Mesendoderm (in vitro differentiated cells): ENCODE measurements around the gene MACROD2.

ENCODE experiments used
- DNase-seq: peaks from one replicate; pipeline ENCODE4 v3.0.0; 2013
- H2AK5ac ChIP-seq: 2 replicates; pipeline ENCODE4 v1.6.1; 2013; ENCODE audit warnings: low read length, inconsistent platforms
- H2BK120ac ChIP-seq: 2 replicates; pipeline ENCODE4 v1.6.1; 2013; ENCODE audit warnings: low read depth, mild to moderate bottlenecking, low read length, moderate library complexity, mixed read lengths
- H2BK15ac ChIP-seq: replicated peaks from 2 replicates; pipeline ENCODE4 v1.6.1; 2013; ENCODE audit warnings: low read depth, mild to moderate bottlenecking, moderate library complexity
- H2BK5ac ChIP-seq: 2 replicates; pipeline ENCODE4 v1.6.1; 2013; ENCODE audit warnings: low read length, inconsistent platforms
- H3K18ac ChIP-seq: 2 replicates; pipeline ENCODE4 v1.6.1; 2013; ENCODE audit warnings: mild to moderate bottlenecking, low read length, mixed read lengths
- H3K23ac ChIP-seq: one replicate; pipeline ENCODE4 v1.6.1; 2013; ENCODE audit warnings: low read length
- H3K27ac ChIP-seq: 2 replicates; pipeline ENCODE4 v1.5.1; 2013; ENCODE audit warnings: low read depth, mild to moderate bottlenecking, inconsistent platforms, low read length, moderate library complexity
- H3K27me3 ChIP-seq: 2 replicates; pipeline ENCODE4 v1.6.1; 2013; ENCODE audit warnings: low read length, control low read depth, mild to moderate bottlenecking, inconsistent platforms; ENCODE audit not compliant: insufficient read depth, poor library complexity
- H3K36me3 ChIP-seq: 2 replicates; pipeline ENCODE4 v1.6.1; 2013; ENCODE audit warnings: low read length, inconsistent platforms; ENCODE audit not compliant: control insufficient read depth, insufficient read depth
- H3K4ac ChIP-seq: one replicate; pipeline ENCODE4 v1.6.1; 2013; ENCODE audit warnings: low read depth, mild to moderate bottlenecking, low read length, moderate library complexity
- H3K4me1 ChIP-seq: 2 replicates; pipeline ENCODE4 v1.6.1; 2013; ENCODE audit warnings: low read depth, low read length, inconsistent platforms; ENCODE audit not compliant: control insufficient read depth
- H3K4me2 ChIP-seq: 2 replicates; pipeline ENCODE4 v1.6.1; 2013; ENCODE audit warnings: low read length
- H3K4me3 ChIP-seq: 2 replicates; pipeline ENCODE4 v1.5.1; 2013; ENCODE audit warnings: mild to moderate bottlenecking, low read length
- H3K56ac ChIP-seq: one replicate; pipeline ENCODE4 v1.6.1; 2013; ENCODE audit warnings: low read length
- H3K79me1 ChIP-seq: 2 replicates; pipeline ENCODE4 v1.6.1; 2013; ENCODE audit warnings: low read length, inconsistent platforms
- H3K79me2 ChIP-seq: 2 replicates; pipeline ENCODE4 v1.6.1; 2013; ENCODE audit warnings: mild to moderate bottlenecking, low read length; ENCODE audit not compliant: control insufficient read depth, insufficient read depth
- H3K9ac ChIP-seq: 2 replicates; pipeline ENCODE4 v1.6.1; 2013; ENCODE audit warnings: low read length, inconsistent platforms
- H4K5ac ChIP-seq: one replicate; pipeline ENCODE4 v1.6.1; 2013; ENCODE audit warnings: low read length
- H4K8ac ChIP-seq: one replicate; pipeline ENCODE4 v1.6.1; 2013; ENCODE audit warnings: low read depth, mild to moderate bottlenecking, control low read depth, low read length, moderate library complexity
- WGBS: extraction: QIAGEN DNeasy Blood & Tissue Kit; methylation state at CpG from one replicate; pipeline ENCODE4 v1.1.7; 2013; ENCODE audit warnings: low lambda C conversion rate, missing lambda C conversion rate; ENCODE audit not compliant: insufficient coverage; ENCODE audit errors: extremely low coverage; 5-methylcytosine and 5-hydroxymethylcytosine counted together

Gene MACROD2

DNA sequence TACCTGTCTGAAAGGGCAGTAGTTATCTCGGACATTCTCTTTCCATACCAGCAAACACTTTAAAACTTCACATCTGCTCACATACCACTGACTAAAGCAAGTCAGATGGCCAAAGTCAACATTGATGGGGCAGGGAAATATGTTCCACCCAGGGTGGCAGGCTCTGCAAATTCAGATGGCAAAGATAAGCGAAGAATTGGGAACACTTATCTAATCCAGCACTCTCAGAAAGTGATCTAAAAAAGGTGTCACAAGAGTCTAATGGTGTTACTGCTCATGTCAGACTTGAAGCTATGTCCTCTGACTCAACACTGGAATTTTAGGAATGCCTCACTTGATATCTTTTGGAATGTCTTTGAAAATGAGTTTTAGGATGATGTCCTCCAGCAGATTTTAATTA is 1491.7 kb downstream of the MACROD2 start:
- no CpG with 5 or more reads among the region's 2 CpGs for WGBS
- H3K18ac ChIP-seq: no peak overlapping the region
- no peak overlapping the region for H3K56ac ChIP-seq
- no peak overlapping the region for H4K8ac ChIP-seq
- H3K9ac ChIP-seq: no peak overlapping the region
- no peak overlapping the region for H2BK5ac ChIP-seq
- H2BK15ac ChIP-seq: no peak overlapping the region
- H2BK120ac ChIP-seq: no peak overlapping the region
- H3K27me3 ChIP-seq: no peaks in the 10 kb centered on the region
- no peak overlapping the region for H2AK5ac ChIP-seq
- H3K79me2 ChIP-seq: no peaks in the 10 kb centered on the region
- no peak overlapping the region for H3K23ac ChIP-seq
- H3K79me1 ChIP-seq: no peaks in the 10 kb centered on the region
- no peak overlapping the region for H3K4me2 ChIP-seq
- H3K27ac ChIP-seq: peak overlapping the region; percentile 22
- H3K4ac ChIP-seq: no peak overlapping the region
- H4K5ac ChIP-seq: no peak overlapping the region
- DNase-seq: peak; percentile 95
- no peaks in the 10 kb centered on the region for H3K36me3 ChIP-seq
- H3K4me1 ChIP-seq: peaks cover 11% of the 10 kb centered on the region
- H3K4me3 ChIP-seq: no peak overlapping the region

DNA sequence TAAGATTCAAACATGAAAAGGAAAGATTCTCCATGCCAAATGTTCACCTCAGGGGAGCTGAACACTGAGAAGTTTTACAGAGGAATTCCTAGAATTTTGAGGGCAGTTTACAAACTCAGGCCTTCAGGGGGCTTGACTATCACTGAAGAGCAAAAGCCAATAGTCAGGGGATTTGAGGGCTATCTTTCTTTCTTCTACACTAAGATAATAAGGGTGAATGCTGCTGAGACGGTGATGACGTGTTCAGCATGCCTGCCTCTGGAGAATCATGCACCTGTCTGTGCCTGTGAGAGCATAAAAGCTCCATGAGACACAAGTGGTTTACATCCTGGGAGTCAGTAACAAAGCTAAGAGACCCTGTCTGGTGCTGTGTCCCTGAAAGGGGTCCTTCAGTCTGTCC is 1492.4 kb downstream of the MACROD2 start:
- H3K23ac ChIP-seq: peak overlapping the region; percentile 37
- H2BK5ac ChIP-seq: peak overlapping the region; percentile 62
- no peaks in the 10 kb centered on the region for H3K79me1 ChIP-seq
- H4K5ac ChIP-seq: no peak overlapping the region
- peaks cover 11% of the 10 kb centered on the region for H3K4me1 ChIP-seq
- H3K4ac ChIP-seq: peak overlapping the region; percentile 95
- no peak overlapping the region for H3K56ac ChIP-seq
- no peak overlapping the region for H2BK120ac ChIP-seq
- H2BK15ac ChIP-seq: no peak overlapping the region
- H4K8ac ChIP-seq: no peak overlapping the region
- H3K9ac ChIP-seq: no peak overlapping the region
- H3K27me3 ChIP-seq: no peaks in the 10 kb centered on the region
- peak overlapping the region; percentile 1 for H3K18ac ChIP-seq
- DNase-seq: peak; percentile 78
- H3K4me2 ChIP-seq: no peak overlapping the region
- no CpG with 5 or more reads among the region's 2 CpGs for WGBS
- H2AK5ac ChIP-seq: no peak overlapping the region
- H3K4me3 ChIP-seq: no peak overlapping the region
- peak overlapping the region; percentile 25 for H3K27ac ChIP-seq
- no peaks in the 10 kb centered on the region for H3K36me3 ChIP-seq
- no peaks in the 10 kb centered on the region for H3K79me2 ChIP-seq

DNA sequence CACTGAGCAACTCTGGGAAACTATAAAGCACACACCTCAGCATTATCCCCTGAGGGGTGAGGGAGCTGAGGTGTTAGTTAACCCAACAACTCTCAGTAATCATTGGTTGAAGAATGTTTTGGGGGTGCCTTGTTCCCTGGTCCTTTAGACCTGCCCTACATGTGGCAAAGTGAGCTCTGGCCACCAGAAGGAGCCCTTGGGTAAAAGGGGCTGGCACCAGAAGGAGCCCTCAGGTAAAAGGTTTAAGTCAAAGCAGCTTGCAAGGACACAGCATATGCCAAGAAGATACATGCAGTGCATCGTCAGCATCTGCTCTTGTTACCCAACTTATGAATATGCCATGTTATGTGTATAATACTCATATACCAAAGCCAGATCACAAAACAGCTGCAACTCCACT is 1496.3 kb downstream of the MACROD2 start:
- Histone ChIP-seq H2BK5ac (no peak overlapping the region), H3K9ac (no peak overlapping the region), H3K79me1 (no peaks in the 10 kb centered on the region), H3K27me3 (no peaks in the 10 kb centered on the region), H3K4ac (no peak overlapping the region), H3K79me2 (no peaks in the 10 kb centered on the region), H3K4me3 (no peak overlapping the region), H2BK15ac (no peak overlapping the region), H3K27ac (no peak overlapping the region), H3K23ac (no peak overlapping the region), H2AK5ac (no peak overlapping the region), H4K8ac (no peak overlapping the region), H3K4me2 (no peak overlapping the region), H2BK120ac (no peak overlapping the region), H4K5ac (no peak overlapping the region), H3K4me1 (peaks cover 7% of the 10 kb centered on the region), H3K36me3 (no peaks in the 10 kb centered on the region), H3K56ac (no peak overlapping the region), H3K18ac (no peak overlapping the region)
- WGBS: no CpG with 5 or more reads among the region's 1 CpG
- DNase-seq: peak; percentile 61

DNA sequence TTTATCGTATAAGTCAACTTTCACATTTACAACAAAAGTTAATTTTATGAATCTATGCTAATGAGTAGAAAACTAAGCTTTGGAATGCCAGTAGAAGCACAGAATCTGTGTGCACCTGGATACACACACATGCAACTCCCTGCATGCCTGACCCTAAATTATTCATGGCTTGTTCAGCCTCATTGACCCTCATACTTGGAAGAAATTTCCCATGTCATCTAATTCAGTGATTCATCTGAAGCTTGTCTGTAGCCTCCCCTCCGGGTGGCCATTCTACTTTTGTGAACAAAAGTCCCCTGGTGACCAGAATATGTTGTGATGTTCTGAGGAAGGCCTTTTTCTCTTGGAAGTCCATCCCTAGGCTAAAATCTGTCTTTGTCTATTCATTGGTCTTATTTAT is 1499.5 kb downstream of the MACROD2 start:
- H2BK5ac ChIP-seq: no peak overlapping the region
- no peaks in the 10 kb centered on the region for H3K36me3 ChIP-seq
- H2BK15ac ChIP-seq: no peak overlapping the region
- H3K27me3 ChIP-seq: no peaks in the 10 kb centered on the region
- no peak overlapping the region for H4K8ac ChIP-seq
- no peak overlapping the region for H2BK120ac ChIP-seq
- H3K23ac ChIP-seq: no peak overlapping the region
- no peak overlapping the region for H3K9ac ChIP-seq
- H3K18ac ChIP-seq: no peak overlapping the region
- H2AK5ac ChIP-seq: no peak overlapping the region
- H3K4me1 ChIP-seq: peaks cover 1% of the 10 kb centered on the region
- no peak for DNase-seq
- WGBS: no CpG with 5 or more reads among the region's 2 CpGs
- H3K4me3 ChIP-seq: no peak overlapping the region
- no peak overlapping the region for H3K27ac ChIP-seq
- H4K5ac ChIP-seq: no peak overlapping the region
- H3K4ac ChIP-seq: peak overlapping the region; percentile 26
- H3K79me2 ChIP-seq: no peaks in the 10 kb centered on the region
- H3K4me2 ChIP-seq: no peak overlapping the region
- H3K56ac ChIP-seq: no peak overlapping the region
- H3K79me1 ChIP-seq: no peaks in the 10 kb centered on the region

DNA sequence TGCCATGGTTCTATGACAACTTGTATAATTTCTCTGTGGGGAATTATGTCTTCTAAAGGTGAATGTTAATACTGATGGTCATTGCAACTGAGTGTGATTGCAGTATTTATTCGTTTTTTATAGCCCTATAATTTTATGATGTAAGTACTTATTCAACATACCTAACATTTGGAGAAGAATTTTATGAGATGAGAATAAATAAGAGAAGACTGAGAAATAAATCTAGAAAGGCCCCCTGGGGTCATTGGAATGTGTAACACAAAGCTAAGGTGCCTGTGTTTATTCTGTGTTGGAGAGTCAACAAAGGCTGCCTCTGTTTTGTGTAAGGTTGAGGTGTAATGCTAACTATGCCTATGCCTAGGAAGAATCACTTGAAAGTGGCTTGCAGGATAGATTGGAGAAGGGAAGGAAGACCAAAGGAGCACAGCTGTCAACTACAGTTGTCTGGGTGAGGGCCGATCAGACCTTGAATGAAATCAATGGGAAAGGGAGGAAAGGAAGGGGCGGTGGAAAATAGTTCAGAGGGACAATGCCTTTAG is 1501.3 kb downstream of the MACROD2 start:
- Histone ChIP-seq H3K79me2 (no peaks in the 10 kb centered on the region), H2AK5ac (no peak overlapping the region), H3K27ac (no peak overlapping the region), H3K56ac (no peak overlapping the region), H2BK120ac (no peak overlapping the region), H2BK15ac (no peak overlapping the region), H3K27me3 (no peaks in the 10 kb centered on the region), H3K79me1 (no peaks in the 10 kb centered on the region), H3K9ac (no peak overlapping the region), H3K36me3 (no peaks in the 10 kb centered on the region), H4K8ac (no peak overlapping the region), H3K4me3 (no peak overlapping the region), H2BK5ac (no peak overlapping the region), H3K4me2 (no peak overlapping the region), H3K4me1 (peaks cover 1% of the 10 kb centered on the region), H3K18ac (no peak overlapping the region), H4K5ac (no peak overlapping the region), H3K23ac (no peak overlapping the region), H3K4ac (no peak overlapping the region)
- no CpG with 5 or more reads among the region's 3 CpGs for WGBS
- peak; percentile 24 for DNase-seq

DNA sequence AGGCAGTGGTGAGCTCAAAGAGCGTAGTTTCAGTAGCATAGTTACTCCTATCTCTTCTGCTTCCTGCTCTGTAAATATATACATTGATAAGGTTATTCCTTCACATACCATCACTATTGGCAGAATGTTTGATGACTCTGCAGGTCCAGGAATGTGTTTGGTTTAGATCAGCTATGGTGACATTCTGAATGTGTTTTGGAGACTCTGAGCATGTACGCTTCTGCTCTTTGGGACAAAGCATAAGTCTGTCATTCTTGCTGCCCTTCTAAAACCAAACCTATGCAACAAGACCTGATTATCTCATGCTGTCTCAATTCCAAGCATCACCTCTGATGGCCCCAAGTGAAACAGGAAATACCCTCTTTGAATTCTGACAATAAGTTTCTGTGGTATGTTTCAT is 1503.6 kb downstream of the MACROD2 start:
- Histone ChIP-seq H3K4me3 (no peak overlapping the region), H3K79me2 (no peaks in the 10 kb centered on the region), H2BK5ac (no peak overlapping the region), H3K79me1 (no peaks in the 10 kb centered on the region), H3K18ac (no peak overlapping the region), H3K56ac (no peak overlapping the region), H3K9ac (no peak overlapping the region), H2BK120ac (no peak overlapping the region), H4K5ac (no peak overlapping the region), H3K36me3 (no peaks in the 10 kb centered on the region), H3K27ac (no peak overlapping the region), H3K4ac (no peak overlapping the region), H2BK15ac (no peak overlapping the region), H3K4me2 (no peak overlapping the region), H3K27me3 (no peaks in the 10 kb centered on the region), H4K8ac (no peak overlapping the region), H3K23ac (no peak overlapping the region), H3K4me1 (peaks cover 1% of the 10 kb centered on the region), H2AK5ac (no peak overlapping the region)
- DNase-seq: peak; percentile 70
- no CpG with 5 or more reads among the region's 2 CpGs for WGBS
